Fibroblast of skin of scalp (primary cell): Measurements from ENCODE around the gene AEBP2.
A peak's percentile ranks its signal among the peaks of the same experiment; 100 is the strongest.

Source experiments
- DNase-seq: peaks from one replicate; pipeline ENCODE4 v3.0.0-alpha.2; 2013

Gene AEBP2

DNA sequence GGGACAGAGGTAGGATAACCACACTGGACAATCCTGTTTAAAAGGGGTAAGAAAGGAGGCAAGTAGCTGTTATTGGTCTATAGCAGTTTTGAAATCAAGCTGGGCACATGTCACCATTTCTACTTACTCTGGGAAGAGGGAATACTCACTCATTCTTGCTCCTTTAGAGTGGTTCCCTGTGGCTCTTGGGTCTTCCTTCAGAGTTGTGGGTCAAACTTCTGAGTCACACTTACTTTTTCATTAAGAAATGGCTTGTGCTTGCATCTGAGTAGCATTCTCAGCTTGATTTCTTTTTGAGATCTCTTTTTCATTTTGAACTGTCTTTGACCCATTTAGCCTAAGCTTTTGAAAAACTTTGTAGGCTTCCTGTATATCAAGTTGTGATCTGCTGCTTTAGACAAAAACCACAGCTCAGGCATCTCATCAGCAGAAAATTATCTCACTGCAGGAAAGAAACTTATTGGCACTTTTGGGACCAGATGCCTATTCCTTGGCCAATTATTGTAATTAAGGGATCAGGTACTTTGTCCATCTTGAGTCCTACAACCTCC lies 122.2 kb downstream of the AEBP2 start:
- DNase-seq, result peak; percentile 19
